Neuronal stem cell (in vitro differentiated cells): ENCODE measurements around the gene ATP9B.

Source experiments
- DNase-seq: peaks from one replicate; pipeline ENCODE4 v3.0.0-alpha.2; 2013; ENCODE audit warnings: low spot score
- H2AFZ ChIP-seq: one replicate; pipeline ENCODE4 v1.6.1; 2013; ENCODE audit warnings: mild to moderate bottlenecking, low read length, inconsistent platforms
- H2AK5ac ChIP-seq: 2 replicates; pipeline ENCODE4 v1.6.1; 2013; ENCODE audit warnings: low read depth, mild to moderate bottlenecking, inconsistent platforms, low read length, moderate library complexity, mixed read lengths
- H2BK120ac ChIP-seq: 2 replicates; pipeline ENCODE4 v1.6.1; 2013; ENCODE audit warnings: low read depth, mild to moderate bottlenecking, inconsistent platforms, low read length, moderate library complexity, mixed read lengths
- H2BK12ac ChIP-seq: one replicate; pipeline ENCODE4 v1.6.1; 2013; ENCODE audit warnings: low read length, inconsistent platforms
- H2BK15ac ChIP-seq: 2 replicates; pipeline ENCODE4 v1.6.1; 2013; ENCODE audit warnings: mild to moderate bottlenecking, low read length, inconsistent platforms, mixed read lengths
- H2BK5ac ChIP-seq: one replicate; pipeline ENCODE4 v1.6.1; 2013; ENCODE audit warnings: inconsistent platforms, mild to moderate bottlenecking, low read length, moderate library complexity
- H3K14ac ChIP-seq: one replicate; pipeline ENCODE4 v1.6.1; 2013; ENCODE audit warnings: low read length, inconsistent platforms
- H3K18ac ChIP-seq: 2 replicates; pipeline ENCODE4 v1.6.1; 2013; ENCODE audit warnings: low read length, inconsistent platforms
- H3K23ac ChIP-seq: 2 replicates; pipeline ENCODE4 v1.6.1; 2013; ENCODE audit warnings: low read depth, mild to moderate bottlenecking, mixed read lengths, low read length, inconsistent platforms; ENCODE audit not compliant: poor library complexity
- H3K27ac ChIP-seq: replicated peaks from 3 replicates; pipeline ENCODE4 v1.5.1; 2013; ENCODE audit warnings: low read length, inconsistent platforms
- H3K27me3 ChIP-seq, 3 experiments: 2 replicates each; pipeline ENCODE4 v1.6.1; 2013; ENCODE audit warnings: low read length in 3 of 3, mild to moderate bottlenecking in 2 of 3, inconsistent platforms in 1 of 3, low read depth in 1 of 3, mixed read lengths in 1 of 3, moderate library complexity in 1 of 3; ENCODE audit not compliant: control insufficient read depth in 3 of 3, insufficient read depth in 3 of 3
- H3K36me3 ChIP-seq, 2 donors: replicated peaks in 1 of 2; 2 replicates each; pipeline ENCODE4 v1.6.1; 2013; ENCODE audit warnings: low read length in 2 of 2; ENCODE audit not compliant: control insufficient read depth in 2 of 2, insufficient read depth in 2 of 2
- H3K4ac ChIP-seq: 2 replicates; pipeline ENCODE4 v1.6.1; 2013; ENCODE audit warnings: inconsistent platforms, mild to moderate bottlenecking, low read length, moderate library complexity
- H3K4me1 ChIP-seq, 2 donors: 1 replicate in 1 of 2; 2 replicates in 1 of 2; pipeline ENCODE4 v1.6.1; 2013; ENCODE audit warnings: low read length in 2 of 2, low read depth in 1 of 2; ENCODE audit not compliant: control insufficient read depth in 2 of 2, insufficient read depth in 1 of 2
- H3K4me2 ChIP-seq: one replicate; pipeline ENCODE4 v1.6.1; 2013; ENCODE audit warnings: mild to moderate bottlenecking, low read length, inconsistent platforms; ENCODE audit not compliant: insufficient read depth, poor library complexity, severe bottlenecking
- H3K4me3 ChIP-seq, 2 donors: 2 replicates each; pipeline ENCODE4 v1.5.1; 2013; ENCODE audit warnings: low read length in 2 of 2, mild to moderate bottlenecking in 2 of 2, inconsistent platforms in 1 of 2, moderate library complexity in 1 of 2
- H3K79me1 ChIP-seq: one replicate; pipeline ENCODE4 v1.6.1; 2013; ENCODE audit warnings: low read depth, mild to moderate bottlenecking, inconsistent platforms, low read length, moderate library complexity
- H3K9ac ChIP-seq: one replicate; pipeline ENCODE4 v1.6.1; 2013; ENCODE audit warnings: mild to moderate bottlenecking, low read depth, low read length, inconsistent platforms; ENCODE audit not compliant: poor library complexity
- H3K9me3 ChIP-seq, 2 donors: replicated peaks in 1 of 2; 2 replicates each; pipeline versions ENCODE3 to v1.6.1; 2013; ENCODE audit warnings: low read length in 2 of 2, mild to moderate bottlenecking in 2 of 2, inconsistent platforms in 1 of 2, low read depth in 1 of 2, mixed read lengths in 1 of 2, moderate library complexity in 1 of 2; ENCODE audit not compliant: control insufficient read depth in 2 of 2, insufficient read depth in 1 of 2
- H4K8ac ChIP-seq: one replicate; pipeline ENCODE4 v1.6.1; 2013; ENCODE audit warnings: low read depth, mild to moderate bottlenecking, inconsistent platforms, low read length, moderate library complexity
- H4K91ac ChIP-seq: one replicate; pipeline ENCODE4 v1.6.1; 2013; ENCODE audit warnings: low read length, low read depth, mild to moderate bottlenecking, inconsistent platforms; ENCODE audit not compliant: poor library complexity
- WGBS, 2 donors: extraction: QIAGEN DNeasy Blood & Tissue Kit; methylation state at CpG; one replicate each; pipeline ENCODE4 v1.1.7; 2013; ENCODE audit warnings: missing lambda C conversion rate in 2 of 2, mixed read lengths in 1 of 2; ENCODE audit not compliant: insufficient read length in 2 of 2, insufficient replicate concordance in 1 of 2; ENCODE audit errors: extremely low coverage in 2 of 2; 5-methylcytosine and 5-hydroxymethylcytosine counted together

The ATP9B gene

GRCh38 chr18:79354350-79354749, 285.2 kb downstream of the ATP9B start:
- Histone ChIP-seq H3K18ac (no peak overlapping the region), H3K9me3 (peaks cover 0 to 2% of the 10 kb centered on the region in 2 donors), H3K4me1 (no peaks in the 10 kb centered on the region), H2BK120ac (no peak overlapping the region), H3K4me2 (no peak overlapping the region), H2BK5ac (no peak overlapping the region), H3K23ac (no peak overlapping the region), H3K4me3 (no peak overlapping the region), H2BK15ac (no peak overlapping the region), H3K79me1 (peaks cover 3% of the 10 kb centered on the region), H4K91ac (no peak overlapping the region), H2AFZ (no peak overlapping the region), H3K27ac (no peak overlapping the region), H2BK12ac (no peak overlapping the region), H3K27me3 (no peaks in the 10 kb centered on the region), H3K9ac (no peak overlapping the region), H3K14ac (no peak overlapping the region), H4K8ac (no peak overlapping the region), H2AK5ac (no peak overlapping the region), H3K4ac (no peak overlapping the region), H3K36me3 (peaks cover 13 to 31% of the 10 kb centered on the region in 2 donors)
- no CpG with 5 or more reads among the region's 8 CpGs for WGBS, 2 donors
- DNase-seq, result no peak

- Histone ChIP-seq H2AK5ac (no peak overlapping the region), H3K4me2 (no peak overlapping the region), H2BK15ac (no peak overlapping the region), H3K23ac (no peak overlapping the region), H3K14ac (no peak overlapping the region), H3K18ac (peak overlapping the region; percentile 38), H3K27me3 (no peaks in the 10 kb centered on the region), H4K8ac (no peak overlapping the region), H3K9me3 (peaks cover under 1 to 2% of the 10 kb centered on the region in 2 donors), H2BK5ac (no peak overlapping the region), H3K9ac (no peak overlapping the region), H3K4ac (no peak overlapping the region), H3K4me1 (no peaks in the 10 kb centered on the region), H3K4me3 (no peak overlapping the region), H2BK120ac (no peak overlapping the region), H4K91ac (no peak overlapping the region), H3K79me1 (no peaks in the 10 kb centered on the region), H2BK12ac (no peak overlapping the region), H2AFZ (no peak overlapping the region), H3K27ac (no peak overlapping the region), H3K36me3 (peaks cover 6 to 36% of the 10 kb centered on the region in 2 donors)
- DNase-seq, result no peak
- WGBS, 2 donors, result no CpG with 5 or more reads among the region's 26 CpGs
These were observed 286.5 kb downstream of the ATP9B start for GRCh38 chr18:79355433-79356335.

DNA sequence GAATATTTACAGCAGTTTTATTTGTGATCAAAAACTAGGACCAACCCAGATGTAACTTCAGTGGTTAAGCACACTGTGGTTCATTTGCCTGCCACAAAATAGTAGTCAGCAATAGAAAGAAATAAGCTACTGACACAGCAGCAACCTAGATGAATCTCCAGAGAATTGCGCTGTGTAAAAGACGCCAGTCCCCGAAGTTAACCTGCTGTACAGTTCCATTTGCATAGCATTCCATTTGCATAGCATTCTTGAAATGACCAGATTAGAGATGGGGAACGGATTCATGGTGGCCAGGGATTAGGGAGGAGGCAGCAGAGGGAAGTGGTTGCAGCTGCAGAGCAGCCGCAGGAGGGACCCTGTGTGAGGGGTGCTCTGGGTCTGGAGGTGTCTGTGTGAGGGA, 287.2 kb downstream of the ATP9B start:
- no peak overlapping the region for H2AK5ac ChIP-seq
- H3K4me2 ChIP-seq, result no peak overlapping the region
- no peak overlapping the region for H3K14ac ChIP-seq
- H3K27me3 ChIP-seq, result no peaks in the 10 kb centered on the region
- no peak overlapping the region for H2BK120ac ChIP-seq
- no peak overlapping the region for H3K23ac ChIP-seq
- no peak for DNase-seq
- no peak overlapping the region for H3K4me3 ChIP-seq
- no peak overlapping the region for H3K18ac ChIP-seq
- H3K79me1 ChIP-seq, result no peaks in the 10 kb centered on the region
- no peak overlapping the region for H2BK5ac ChIP-seq
- H2BK12ac ChIP-seq, result no peak overlapping the region
- no CpG with 5 or more reads among the region's 5 CpGs for WGBS, 2 donors
- no peaks in the 10 kb centered on the region for H3K4me1 ChIP-seq
- H3K9me3 ChIP-seq, result peaks cover 2 to 5% of the 10 kb centered on the region in 2 donors
- H4K8ac ChIP-seq, result no peak overlapping the region
- H2BK15ac ChIP-seq, result no peak overlapping the region
- H2AFZ ChIP-seq, result no peak overlapping the region
- peaks cover 6 to 43% of the 10 kb centered on the region in 2 donors for H3K36me3 ChIP-seq
- no peak overlapping the region for H3K9ac ChIP-seq
- H3K4ac ChIP-seq, result no peak overlapping the region
- no peak overlapping the region for H3K27ac ChIP-seq
- H4K91ac ChIP-seq, result no peak overlapping the region

GRCh38 chr18:79360933-79361332, 291.7 kb downstream of the ATP9B start:
- Histone ChIP-seq H2BK15ac (no peak overlapping the region), H3K79me1 (no peaks in the 10 kb centered on the region), H3K36me3 (peaks cover 17 to 64% of the 10 kb centered on the region in 2 donors), H2BK12ac (no peak overlapping the region), H3K27ac (no peak overlapping the region), H4K8ac (no peak overlapping the region), H2AFZ (no peak overlapping the region), H2BK5ac (no peak overlapping the region), H2AK5ac (no peak overlapping the region), H3K4me3 (no peak overlapping the region), H3K9me3 (peaks cover 2 to 11% of the 10 kb centered on the region in 2 donors), H3K4me2 (no peak overlapping the region), H3K23ac (no peak overlapping the region), H4K91ac (no peak overlapping the region), H2BK120ac (no peak overlapping the region), H3K27me3 (no peaks in the 10 kb centered on the region), H3K18ac (no peak overlapping the region), H3K4me1 (no peaks in the 10 kb centered on the region), H3K14ac (no peak overlapping the region), H3K9ac (no peak overlapping the region), H3K4ac (no peak overlapping the region)
- no peak for DNase-seq
- WGBS, 2 donors, result no CpG with 5 or more reads among the region's 12 CpGs
